Stimulated activated CD8-positive, alpha-beta memory T cell treated with anti-CD3 and anti-CD28 coated beads, Interleukin-12 subunit alpha, Interleukin-12 subunit beta, amount 100 ng/mL, for 4 hours (primary cell): ENCODE measurements around the gene ARHGAP23.
"Not testable (repeated sequence)": the region's sequence is repeated elsewhere in the genome, so short reads cannot be mapped to it uniquely, and the experiment has no call there.

Experiments
- DNase-seq: peaks from one replicate; pipeline ENCODE4 v3.0.0-alpha.2; 2020; ENCODE audit warnings: low read depth

ARHGAP23 gene

GRCh38 chr17:38461683-38462082 lies 33.4 kb downstream of the ARHGAP23 start:
- DNase-seq, result no peak

- DNase-seq, result no peak
Observed at GRCh38 chr17:38463451-38463858, 35.2 kb downstream of the ARHGAP23 start.

DNA sequence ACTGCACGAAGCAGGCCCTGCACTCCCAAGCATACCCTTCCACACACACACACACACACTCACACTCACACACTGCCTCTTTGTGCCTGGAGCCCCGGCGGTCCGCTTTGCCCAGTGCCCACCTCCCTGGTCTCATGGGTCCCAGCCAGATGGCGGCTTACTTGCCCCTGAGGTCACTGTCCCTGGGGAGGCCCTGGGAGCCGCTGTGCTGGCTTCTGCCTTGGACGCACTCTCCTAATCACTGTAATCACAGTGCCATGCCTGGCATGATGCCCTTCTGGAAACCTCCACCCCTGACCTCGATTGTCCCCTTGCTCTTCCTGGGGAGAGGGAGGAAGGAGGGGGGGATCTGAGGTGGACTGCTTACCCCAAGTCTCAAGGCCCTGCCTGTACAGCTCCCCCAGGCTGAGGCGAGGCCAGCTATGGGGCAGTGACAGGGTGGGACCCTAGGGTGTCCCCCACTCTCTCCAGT lies 36.0 kb downstream of the ARHGAP23 start:
- DNase-seq, result no peak

GRCh38 chr17:38464723-38465390 lies 36.6 kb downstream of the ARHGAP23 start:
- DNase-seq, result no peak

- no peak for DNase-seq
Observed at GRCh38 chr17:38465391-38466345, 37.4 kb downstream of the ARHGAP23 start.

- DNase-seq, result no peak
Observed at GRCh38 chr17:38466346-38467315, 38.4 kb downstream of the ARHGAP23 start.

GRCh38 chr17:38467491-38467890 lies 39.2 kb downstream of the ARHGAP23 start:
- DNase-seq, result no peak

DNA sequence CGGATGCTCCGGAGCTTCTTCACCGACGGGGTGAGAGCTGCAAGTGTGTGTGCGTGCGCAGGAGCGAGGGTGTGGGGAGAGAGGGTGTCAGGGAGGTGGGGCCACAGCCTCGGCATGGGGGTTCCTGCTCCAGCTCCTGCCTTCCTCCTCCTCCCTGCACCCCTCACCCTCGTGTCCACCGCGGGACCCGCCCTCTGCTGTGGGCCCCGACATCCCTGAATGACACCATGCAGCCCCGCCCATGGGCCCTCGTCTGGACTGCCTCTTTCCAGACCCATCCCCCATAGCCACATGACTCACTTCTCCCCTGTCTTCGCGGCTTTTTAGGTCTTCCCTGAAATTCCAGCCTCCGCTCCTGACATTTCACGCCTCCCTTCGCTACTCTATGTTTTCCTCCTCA lies 41.6 kb downstream of the ARHGAP23 start:
- no peak for DNase-seq

DNA sequence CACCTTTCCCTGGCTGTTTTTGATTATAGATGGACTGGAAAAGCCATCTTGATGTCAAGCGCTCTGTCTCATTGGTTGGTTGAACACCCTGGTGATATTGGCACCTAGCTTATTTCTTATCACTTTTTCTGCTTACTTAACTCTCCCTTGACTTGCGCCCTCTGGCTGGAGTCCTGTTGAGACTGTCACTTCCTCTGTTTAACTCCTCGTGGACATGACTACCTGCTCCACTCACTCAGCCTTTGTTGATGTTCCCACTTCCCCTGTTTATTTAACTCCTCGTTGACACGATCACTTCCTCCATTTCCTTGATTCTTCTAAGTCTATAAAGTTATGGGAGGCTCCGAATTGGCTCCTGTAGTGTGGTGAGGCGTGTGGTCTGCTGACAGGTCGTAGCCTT lies 43.0 kb downstream of the ARHGAP23 start:
- not testable (repeated sequence) for DNase-seq

- DNase-seq, result not testable (repeated sequence)
Observed at GRCh38 chr17:38474666-38475065, 46.4 kb downstream of the ARHGAP23 start.

DNA sequence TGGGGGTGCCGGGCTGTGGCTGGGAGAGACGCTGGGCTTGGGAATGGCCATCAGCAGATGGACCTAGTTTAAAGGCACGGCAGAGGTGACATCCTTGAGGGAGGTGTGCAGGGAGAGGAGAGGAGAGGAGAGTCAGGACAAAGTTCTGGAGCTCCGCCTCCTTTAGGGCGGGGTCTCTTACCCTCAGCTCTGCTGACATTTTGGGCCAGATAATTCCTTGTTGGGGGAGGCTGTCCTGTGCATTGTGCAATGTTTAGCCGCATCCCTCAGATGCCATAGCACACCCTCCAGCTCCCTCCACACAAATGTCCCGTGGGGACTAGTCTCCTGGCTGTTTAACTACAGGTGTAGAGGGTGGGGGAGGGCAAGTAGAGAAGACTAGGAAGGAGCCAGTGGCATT lies 48.3 kb downstream of the ARHGAP23 start:
- no peak for DNase-seq

- not testable (repeated sequence) for DNase-seq
Observed at GRCh38 chr17:38477417-38477816, 49.2 kb downstream of the ARHGAP23 start.

DNA sequence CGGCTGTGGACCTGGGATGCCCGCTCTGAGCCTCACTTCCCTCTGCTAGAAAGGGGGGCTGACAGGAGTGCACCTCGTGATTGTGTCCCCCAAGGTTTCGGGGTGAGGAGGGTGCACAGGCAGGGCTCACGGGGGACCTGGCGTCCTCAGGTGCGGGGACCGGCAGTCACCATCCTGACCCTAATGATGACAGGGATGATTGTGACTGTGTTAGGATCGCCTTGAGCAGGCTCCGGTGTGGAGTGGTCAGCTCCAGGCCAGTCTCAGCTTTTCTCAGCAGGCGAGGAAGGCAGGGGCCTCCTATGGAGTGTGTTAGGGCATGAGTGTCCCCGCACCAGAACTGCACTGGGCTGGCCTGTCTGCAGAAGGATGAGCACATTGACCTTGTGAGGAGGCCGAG lies 49.7 kb downstream of the ARHGAP23 start:
- DNase-seq, result not testable (repeated sequence)

GRCh38 chr17:38478667-38479066 lies 50.4 kb downstream of the ARHGAP23 start:
- not testable (repeated sequence) for DNase-seq

DNA sequence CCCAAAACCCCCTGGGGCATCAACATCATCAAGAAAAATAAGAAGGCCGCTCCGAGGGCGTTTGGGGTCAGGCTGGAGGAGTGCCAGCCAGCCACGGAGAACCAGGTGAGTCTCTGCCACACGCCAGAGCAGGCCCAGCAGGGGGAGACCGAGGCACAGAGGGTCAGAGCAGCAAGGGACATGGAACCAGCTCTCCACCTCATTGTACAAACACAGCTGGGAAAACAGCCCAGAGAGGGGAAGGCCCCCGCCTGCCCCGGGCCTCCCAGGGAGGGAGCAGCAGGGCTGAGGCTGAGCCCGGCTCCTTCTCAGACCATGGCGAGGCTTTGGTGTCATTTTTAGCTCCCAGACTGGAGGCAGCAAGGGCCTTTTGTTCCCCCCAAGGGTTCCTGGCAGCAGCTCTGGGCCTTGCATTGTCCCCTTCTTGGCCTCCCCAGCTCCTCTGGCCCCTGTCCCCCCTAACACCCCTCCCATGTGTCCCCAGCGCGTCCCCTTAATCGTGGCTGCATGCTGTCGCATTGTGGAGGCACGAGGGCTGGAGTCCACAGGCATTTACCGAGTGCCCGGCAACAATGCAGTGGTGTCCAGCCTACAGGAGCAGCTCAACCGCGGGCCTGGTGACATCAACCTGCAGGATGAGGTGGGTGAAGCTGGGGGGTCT lies 53.9 kb downstream of the ARHGAP23 start:
- not testable (repeated sequence) for DNase-seq

- not testable (repeated sequence) for DNase-seq
Observed at GRCh38 chr17:38482700-38483043, 54.4 kb downstream of the ARHGAP23 start.

- peak; percentile 22 for DNase-seq
Observed at GRCh38 chr17:38484242-38485145, 56.2 kb downstream of the ARHGAP23 start.

- DNase-seq, result no peak
Observed at GRCh38 chr17:38485146-38485468, 56.8 kb downstream of the ARHGAP23 start.

GRCh38 chr17:38485681-38486298 lies 57.5 kb downstream of the ARHGAP23 start:
- DNase-seq, result peak; percentile 11

DNA sequence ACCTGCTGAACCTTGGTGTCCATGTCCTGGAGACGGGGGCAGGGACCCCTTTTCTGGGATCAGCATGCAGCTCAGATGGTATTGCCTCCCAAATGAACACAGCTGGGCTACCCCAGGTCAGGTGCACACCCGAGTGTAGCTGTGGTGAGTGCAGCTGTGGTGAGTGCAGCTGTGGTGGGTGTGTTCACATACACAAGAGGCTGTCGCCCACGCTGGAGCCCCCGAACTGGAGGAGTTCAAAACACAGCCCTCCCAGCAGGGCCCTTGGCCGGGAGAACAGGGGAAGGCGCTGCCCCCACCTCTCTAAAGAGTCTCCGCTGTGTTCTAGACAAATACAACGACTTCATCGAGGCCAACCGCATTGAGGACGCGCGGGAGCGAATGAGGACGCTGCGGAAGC lies 61.5 kb downstream of the ARHGAP23 start:
- not testable (repeated sequence) for DNase-seq
